Putamen (tissue), 1 donor: ENCODE measurements around the gene REM1.
"Not testable (repeated sequence)": the region's sequence is repeated elsewhere in the genome, so short reads cannot be mapped to it uniquely, and the experiment has no call there.

Source experiments
- DNase-seq: peaks from one replicate; pipeline ENCODE4 v3.0.0-alpha.2; 2016; ENCODE audit warnings: low spot score

REM1 gene

DNA sequence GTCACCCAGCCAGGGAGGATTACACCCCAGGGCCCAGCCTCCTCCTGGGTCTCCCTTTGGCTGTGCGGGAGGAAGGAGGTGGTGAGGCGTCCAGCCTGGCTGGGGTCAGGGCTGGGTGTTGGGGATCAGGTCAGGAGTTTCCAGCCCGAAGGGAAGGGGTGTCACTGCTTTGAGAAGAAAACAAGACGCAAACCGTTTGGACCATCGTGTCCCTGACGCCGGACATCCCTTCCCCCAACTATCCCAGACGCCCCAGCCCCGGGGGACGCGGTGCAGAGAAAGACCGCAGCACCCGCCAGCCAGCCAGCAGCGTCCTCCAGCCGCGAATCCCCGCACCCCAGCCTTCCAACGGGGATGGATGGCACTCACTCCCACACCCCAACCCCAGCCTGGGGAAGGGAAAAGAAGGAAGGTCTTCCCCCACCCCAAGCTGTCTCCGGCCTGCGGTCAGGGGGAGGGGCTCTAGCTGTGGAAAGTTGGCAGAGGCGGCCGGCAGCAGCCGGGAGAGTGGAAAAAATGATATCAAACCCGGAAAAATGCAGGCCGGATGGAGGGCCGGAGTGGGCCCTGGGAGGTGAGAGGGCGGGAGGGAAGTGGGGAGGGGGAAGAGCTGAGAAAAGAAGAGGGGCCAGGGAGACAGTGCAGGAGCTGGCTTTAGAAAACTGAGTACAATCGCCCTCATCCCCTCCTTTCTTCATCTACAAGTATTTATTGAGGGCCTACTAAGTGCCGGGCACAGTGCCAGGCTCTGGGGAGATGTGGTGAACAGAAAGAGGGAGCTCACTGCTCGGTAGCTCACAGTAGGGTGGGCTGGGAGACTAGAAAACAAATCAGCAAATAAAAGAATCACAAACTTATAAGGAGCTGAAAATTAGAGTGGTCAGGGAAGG is 10.6 kb downstream of the REM1 start:
- DNase-seq, result no peak

DNA sequence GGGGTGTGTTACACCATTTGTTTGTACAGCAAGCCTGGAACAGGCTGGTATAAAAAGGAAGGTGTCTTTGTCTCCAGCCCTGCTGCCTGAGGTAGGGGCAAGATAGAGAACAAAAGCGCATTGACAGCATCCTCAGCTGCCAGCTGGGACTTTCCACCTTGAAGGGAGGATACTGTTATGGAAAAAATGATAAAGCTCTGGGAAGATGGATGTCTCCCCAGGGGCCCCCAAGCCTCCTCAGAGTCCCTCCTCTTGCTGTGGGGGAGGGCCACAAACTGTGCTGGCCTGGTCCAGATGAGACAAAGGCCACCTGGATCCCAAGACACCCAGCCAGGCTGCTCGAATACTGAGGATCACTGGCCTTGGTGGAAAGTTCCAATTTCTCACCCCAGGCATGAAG is 13.0 kb downstream of the REM1 start:
- no peak for DNase-seq

GRCh38 chr20:31489152-31489551 is 14.1 kb downstream of the REM1 start:
- no peak for DNase-seq

GRCh38 chr20:31490752-31491151 is 15.7 kb downstream of the REM1 start:
- DNase-seq, result no peak

GRCh38 chr20:31494131-31494530 is 19.0 kb downstream of the REM1 start:
- DNase-seq, result no peak

- no peak for DNase-seq
These were observed 21.7 kb downstream of the REM1 start for GRCh38 chr20:31496761-31497295.

- no peak for DNase-seq
These were observed 22.9 kb downstream of the REM1 start for GRCh38 chr20:31497838-31498540.

- DNase-seq, result no peak
These were observed 25.4 kb downstream of the REM1 start for GRCh38 chr20:31500527-31500926.

- peak; percentile 70 for DNase-seq
These were observed 28.0 kb downstream of the REM1 start for GRCh38 chr20:31502884-31503673.

GRCh38 chr20:31505903-31506302 is 30.8 kb downstream of the REM1 start:
- no peak for DNase-seq

- no peak for DNase-seq
These were observed 33.6 kb downstream of the REM1 start for GRCh38 chr20:31508517-31509244.

DNA sequence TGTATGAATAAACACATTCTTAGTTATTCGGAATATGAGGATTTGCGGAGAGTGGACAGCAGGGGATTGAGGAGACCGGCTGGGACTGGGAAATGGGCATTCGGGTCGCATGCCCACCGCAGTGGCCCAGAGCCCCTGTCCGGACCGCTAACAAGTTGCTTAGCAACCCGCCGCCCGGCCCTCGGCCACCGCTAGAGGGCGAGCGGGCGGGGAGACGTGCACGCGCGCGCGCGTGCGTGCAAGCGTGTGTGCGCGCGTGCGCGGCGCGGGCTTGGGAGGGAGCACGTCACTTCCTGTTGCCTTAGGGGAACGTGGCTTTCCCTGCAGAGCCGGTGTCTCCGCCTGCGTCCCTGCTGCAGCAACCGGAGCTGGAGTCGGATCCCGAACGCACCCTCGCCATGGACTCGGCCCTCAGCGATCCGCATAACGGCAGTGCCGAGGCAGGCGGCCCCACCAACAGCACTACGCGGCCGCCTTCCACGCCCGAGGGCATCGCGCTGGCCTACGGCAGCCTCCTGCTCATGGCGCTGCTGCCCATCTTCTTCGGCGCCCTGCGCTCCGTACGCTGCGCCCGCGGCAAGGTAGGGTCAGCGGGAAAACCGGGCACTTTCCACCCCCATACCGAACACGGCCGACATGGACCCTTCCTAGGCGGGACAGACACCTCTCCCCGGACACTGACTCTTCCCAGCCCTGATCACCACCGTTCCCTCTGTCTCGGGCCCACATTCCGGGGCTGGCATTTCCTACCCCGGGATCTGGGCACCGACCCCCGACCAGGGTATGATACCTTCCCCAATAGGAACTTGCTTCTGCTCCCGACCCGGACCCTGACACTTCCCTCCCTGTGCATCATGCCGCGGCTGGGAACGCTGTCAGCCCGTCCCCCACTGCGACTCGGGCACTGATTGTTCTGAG is 39.3 kb downstream of the REM1 start, which contains the start of gene HM13:
TSS of gene HM13 (plus strand) at position 289 of the 918 bp plus-strand sequence. CDS start at position 399, 110 bp downstream.
- peak; percentile 91 for DNase-seq

DNA sequence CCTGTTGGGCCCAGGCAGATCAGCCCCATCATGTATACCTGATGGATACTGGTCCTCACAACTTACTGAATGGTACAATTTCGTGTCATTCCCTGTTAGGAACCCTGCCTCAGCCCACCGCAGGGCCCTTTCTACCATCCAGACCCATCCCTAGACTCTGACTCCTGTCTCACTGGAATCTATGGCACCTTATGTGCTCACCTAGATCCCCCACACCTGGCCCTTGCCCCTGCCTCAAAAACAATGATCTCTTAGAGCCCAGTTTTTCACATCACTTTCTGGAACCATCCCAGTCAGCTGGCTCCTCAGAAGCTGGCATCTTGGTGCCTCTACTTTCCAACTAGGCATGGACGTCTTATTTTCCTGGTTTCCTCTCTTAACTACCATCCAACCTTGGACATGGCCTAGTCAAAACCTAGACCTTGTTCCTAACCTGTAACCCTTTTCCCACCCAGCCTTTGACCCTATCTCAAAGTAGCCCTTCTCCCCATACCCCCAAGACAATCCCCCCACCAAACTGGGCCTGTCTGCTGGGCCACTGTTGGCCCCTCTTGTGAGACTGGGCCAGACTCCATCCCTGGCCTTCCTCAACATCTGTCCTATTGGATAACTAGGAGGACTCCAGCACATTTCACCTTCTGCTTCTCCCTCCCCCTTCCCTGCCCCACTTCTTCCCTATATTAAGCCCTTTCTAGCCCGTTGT is 40.1 kb downstream of the REM1 start:
- no peak for DNase-seq

DNA sequence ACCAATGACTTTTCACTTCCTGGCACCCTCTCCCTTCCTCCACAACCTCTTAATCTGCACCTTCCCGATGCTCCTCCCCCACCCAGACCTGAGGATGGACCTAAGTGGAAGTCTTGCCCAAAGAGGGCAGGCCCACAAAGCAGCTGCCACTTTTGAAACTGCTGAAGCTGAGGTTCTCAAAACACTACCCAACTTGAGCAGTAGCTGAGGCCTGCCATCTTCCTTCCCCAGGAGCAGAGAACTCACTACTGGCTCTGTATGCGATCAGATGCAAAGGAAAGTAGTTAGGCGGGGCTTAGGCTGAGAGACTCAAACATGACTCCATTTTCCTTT is 40.7 kb downstream of the REM1 start:
- DNase-seq, result no peak

GRCh38 chr20:31516166-31516565 is 41.1 kb downstream of the REM1 start:
- peak; percentile 17 for DNase-seq

DNA sequence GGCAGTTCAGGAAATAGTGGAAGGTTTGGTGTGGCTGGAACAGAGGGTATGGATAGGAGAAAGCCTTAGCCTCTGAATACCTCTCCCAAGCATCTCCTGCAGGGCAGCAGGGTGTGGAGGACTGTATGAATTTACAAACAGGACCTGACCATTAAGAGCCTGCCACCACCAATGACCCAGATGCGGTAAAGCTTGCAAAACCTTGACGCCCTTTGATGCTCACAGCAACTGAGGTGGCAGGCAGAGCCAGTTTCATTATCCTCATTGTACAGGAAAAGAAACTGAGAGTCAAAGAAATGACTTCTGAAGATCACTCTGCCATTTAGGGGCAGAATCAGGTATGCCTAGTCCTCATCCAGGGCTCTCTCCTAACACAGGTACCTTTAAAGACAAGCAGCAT is 41.6 kb downstream of the REM1 start:
- no peak for DNase-seq

GRCh38 chr20:31517373-31517772 is 42.3 kb downstream of the REM1 start:
- no peak for DNase-seq

- not testable (repeated sequence) for DNase-seq
These were observed 46.2 kb downstream of the REM1 start for GRCh38 chr20:31521267-31521666.

GRCh38 chr20:31522731-31523130 is 47.6 kb downstream of the REM1 start:
- DNase-seq, result no peak
